ENCODE measurements around the gene UBE2Z. TPM values are rescaled to one million over a fixed set of nuclear protein-coding genes. Genes with fewer than 3 reads are reported as not detected.

The UBE2Z gene
- total RNA-seq, 1 experiment from 2014 or later: 65.1 TPM

DNA sequence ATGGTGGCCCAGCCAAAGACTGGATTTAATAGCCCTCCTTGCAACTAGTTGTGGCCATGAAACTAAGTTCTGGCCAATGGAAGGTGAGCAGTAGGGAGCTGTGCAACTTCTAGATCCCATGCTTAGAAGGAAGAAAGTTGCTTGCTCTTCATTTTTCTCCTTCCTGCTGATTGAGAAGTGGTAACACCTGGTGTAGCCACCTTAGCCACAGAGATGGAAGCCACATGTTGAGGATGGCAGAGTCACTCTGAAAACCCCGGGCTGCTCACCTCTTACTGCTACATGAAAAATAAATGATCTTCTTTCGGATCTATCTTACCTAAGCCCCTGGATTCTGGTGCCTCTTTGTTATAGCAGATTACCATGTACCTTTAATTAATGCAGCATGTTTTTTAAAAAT is 25.9 kb upstream of the UBE2Z start:
- H3K36me3 Mint-ChIP-seq: no peaks in the 10 kb centered on the region
- no peaks in the 10 kb centered on the region for H3K9me3 Mint-ChIP-seq
- DNase-seq (ENCODE audit: low spot score) (no peak), ATAC-seq (no peak)
- no peak overlapping the region for H3K27ac Mint-ChIP-seq
- POLR2A ChIA-PET: no interaction called here
- no peaks in the 10 kb centered on the region for H3K27me3 Mint-ChIP-seq (ENCODE audit: low read depth)
- TF ChIP-seq, protein P1, sequence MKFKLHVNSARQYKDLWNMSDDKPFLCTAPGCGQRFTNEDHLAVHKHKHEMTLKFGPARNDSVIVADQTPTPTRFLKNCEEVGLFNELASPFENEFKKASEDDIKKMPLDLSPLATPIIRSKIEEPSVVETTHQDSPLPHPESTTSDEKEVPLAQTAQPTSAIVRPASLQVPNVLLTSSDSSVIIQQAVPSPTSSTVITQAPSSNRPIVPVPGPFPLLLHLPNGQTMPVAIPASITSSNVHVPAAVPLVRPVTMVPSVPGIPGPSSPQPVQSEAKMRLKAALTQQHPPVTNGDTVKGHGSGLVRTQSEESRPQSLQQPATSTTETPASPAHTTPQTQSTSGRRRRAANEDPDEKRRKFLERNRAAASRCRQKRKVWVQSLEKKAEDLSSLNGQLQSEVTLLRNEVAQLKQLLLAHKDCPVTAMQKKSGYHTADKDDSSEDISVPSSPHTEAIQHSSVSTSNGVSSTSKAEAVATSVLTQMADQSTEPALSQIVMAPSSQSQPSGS (CRISPR knock-in tag; IDR thresholded peaks at IDR 0.05; ENCODE audit: borderline replicate concordance, low read depth): no peak
- TF ChIP-seq EMX1 (CRISPR knock-in tag; IDR thresholded peaks at IDR 0.05): no peak
- TF ChIP-seq, protein P2, sequence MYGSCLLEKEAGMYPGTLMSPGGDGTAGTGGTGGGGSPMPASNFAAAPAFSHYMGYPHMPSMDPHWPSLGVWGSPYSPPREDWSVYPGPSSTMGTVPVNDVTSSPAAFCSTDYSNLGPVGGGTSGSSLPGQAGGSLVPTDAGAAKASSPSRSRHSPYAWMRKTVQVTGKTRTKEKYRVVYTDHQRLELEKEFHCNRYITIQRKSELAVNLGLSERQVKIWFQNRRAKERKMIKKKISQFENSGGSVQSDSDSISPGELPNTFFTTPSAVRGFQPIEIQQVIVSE (CRISPR knock-in tag; IDR thresholded peaks at IDR 0.05; ENCODE audit: borderline replicate concordance): no peak
- TF ChIP-seq, protein P3, sequence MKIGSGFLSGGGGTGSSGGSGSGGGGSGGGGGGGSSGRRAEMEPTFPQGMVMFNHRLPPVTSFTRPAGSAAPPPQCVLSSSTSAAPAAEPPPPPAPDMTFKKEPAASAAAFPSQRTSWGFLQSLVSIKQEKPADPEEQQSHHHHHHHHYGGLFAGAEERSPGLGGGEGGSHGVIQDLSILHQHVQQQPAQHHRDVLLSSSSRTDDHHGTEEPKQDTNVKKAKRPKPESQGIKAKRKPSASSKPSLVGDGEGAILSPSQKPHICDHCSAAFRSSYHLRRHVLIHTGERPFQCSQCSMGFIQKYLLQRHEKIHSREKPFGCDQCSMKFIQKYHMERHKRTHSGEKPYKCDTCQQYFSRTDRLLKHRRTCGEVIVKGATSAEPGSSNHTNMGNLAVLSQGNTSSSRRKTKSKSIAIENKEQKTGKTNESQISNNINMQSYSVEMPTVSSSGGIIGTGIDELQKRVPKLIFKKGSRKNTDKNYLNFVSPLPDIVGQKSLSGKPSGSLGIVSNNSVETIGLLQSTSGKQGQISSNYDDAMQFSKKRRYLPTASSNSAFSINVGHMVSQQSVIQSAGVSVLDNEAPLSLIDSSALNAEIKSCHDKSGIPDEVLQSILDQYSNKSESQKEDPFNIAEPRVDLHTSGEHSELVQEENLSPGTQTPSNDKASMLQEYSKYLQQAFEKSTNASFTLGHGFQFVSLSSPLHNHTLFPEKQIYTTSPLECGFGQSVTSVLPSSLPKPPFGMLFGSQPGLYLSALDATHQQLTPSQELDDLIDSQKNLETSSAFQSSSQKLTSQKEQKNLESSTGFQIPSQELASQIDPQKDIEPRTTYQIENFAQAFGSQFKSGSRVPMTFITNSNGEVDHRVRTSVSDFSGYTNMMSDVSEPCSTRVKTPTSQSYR (CRISPR knock-in tag; IDR thresholded peaks at IDR 0.05): no peak
- TF ChIP-seq, protein P4, sequence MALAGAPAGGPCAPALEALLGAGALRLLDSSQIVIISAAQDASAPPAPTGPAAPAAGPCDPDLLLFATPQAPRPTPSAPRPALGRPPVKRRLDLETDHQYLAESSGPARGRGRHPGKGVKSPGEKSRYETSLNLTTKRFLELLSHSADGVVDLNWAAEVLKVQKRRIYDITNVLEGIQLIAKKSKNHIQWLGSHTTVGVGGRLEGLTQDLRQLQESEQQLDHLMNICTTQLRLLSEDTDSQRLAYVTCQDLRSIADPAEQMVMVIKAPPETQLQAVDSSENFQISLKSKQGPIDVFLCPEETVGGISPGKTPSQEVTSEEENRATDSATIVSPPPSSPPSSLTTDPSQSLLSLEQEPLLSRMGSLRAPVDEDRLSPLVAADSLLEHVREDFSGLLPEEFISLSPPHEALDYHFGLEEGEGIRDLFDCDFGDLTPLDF (CRISPR knock-in tag; IDR thresholded peaks at IDR 0.05): no peak
- CTCF ChIA-PET: interaction anchor here (0.6 to 7.6 kb wide), 5 partner anchors 10 to 204 kb away, joined by 3 to 355 read pairs (median 8); partner anchors contain the start of genes ATP5MC1 and TTLL6
- H3K4me1 Mint-ChIP-seq: peaks cover 8% of the 10 kb centered on the region; the same call in 1 of the 2 replicates
- no peak overlapping the region for H3K4me3 Mint-ChIP-seq

DNA sequence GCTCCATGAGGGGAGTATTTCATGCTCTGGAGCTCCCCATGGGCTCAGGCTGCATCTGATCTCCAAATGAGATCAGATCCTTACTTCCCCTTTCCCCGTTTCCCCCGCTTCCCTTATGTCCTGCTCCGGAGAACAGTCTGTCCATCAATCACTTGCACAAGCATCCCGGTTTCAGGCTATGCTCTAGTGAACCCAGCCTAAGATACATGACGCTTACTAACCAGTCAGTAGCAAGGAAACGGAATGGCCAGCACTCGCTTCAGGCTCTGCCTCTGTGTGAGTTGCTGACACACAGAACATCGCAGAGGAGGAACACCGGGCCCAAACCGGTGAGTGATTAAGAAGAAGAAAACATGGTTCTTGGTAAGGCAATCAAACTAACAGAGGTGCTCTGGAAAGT is 25.0 kb upstream of the UBE2Z start:
- H3K9me3 Mint-ChIP-seq: no peaks in the 10 kb centered on the region
- no peaks in the 10 kb centered on the region for H3K36me3 Mint-ChIP-seq
- H3K27me3 Mint-ChIP-seq (ENCODE audit: low read depth): no peaks in the 10 kb centered on the region
- CTCF ChIA-PET: interaction anchor here (1.6 to 7.6 kb wide), 6 partner anchors 10 to 212 kb away, joined by 3 to 355 read pairs (median 16); partner anchors contain the start of genes ATP5MC1 and TTLL6
- ATAC-seq (no peak), DNase-seq (ENCODE audit: low spot score) (no peak)
- no peak overlapping the region for H3K4me3 Mint-ChIP-seq
- H3K4me1 Mint-ChIP-seq: peaks cover 8% of the 10 kb centered on the region; the same call in 1 of the 2 replicates
- POLR2A ChIA-PET: interaction anchor here (0.6 kb wide), 1 partner anchor 11 kb away, joined by 3 read pairs; no protein-coding TSS in a partner anchor
- peak overlapping the region; percentile 50; the same call in 1 of the 2 replicates for H3K27ac Mint-ChIP-seq
- TF ChIP-seq ZNF396 (CRISPR knock-in tag; IDR thresholded peaks at IDR 0.05; ENCODE audit: borderline replicate concordance) (no peak), TEAD4 (CRISPR knock-in tag; IDR thresholded peaks at IDR 0.05) (no peak), NFYB (CRISPR knock-in tag; conservative IDR thresholded peaks at IDR 0.05; ENCODE audit: low read depth) (no peak), EMX1 (CRISPR knock-in tag; IDR thresholded peaks at IDR 0.05) (no peak), NR3C1 (CRISPR knock-in tag; conservative IDR thresholded peaks at IDR 0.05; ENCODE audit: low read depth) (no peak), FOXP1 (CRISPR knock-in tag; IDR thresholded peaks at IDR 0.05; ENCODE audit: borderline replicate concordance) (no peak), ZNF219 (CRISPR knock-in tag; IDR thresholded peaks at IDR 0.05; ENCODE audit: borderline replicate concordance) (no peak), ZNF121 (CRISPR knock-in tag; IDR thresholded peaks at IDR 0.05) (no peak), GABPB1 (CRISPR knock-in tag; IDR thresholded peaks at IDR 0.05) (no peak), ZBTB21 (CRISPR knock-in tag; IDR thresholded peaks at IDR 0.05; ENCODE audit: borderline replicate concordance) (no peak)
- TF ChIP-seq, protein P5, sequence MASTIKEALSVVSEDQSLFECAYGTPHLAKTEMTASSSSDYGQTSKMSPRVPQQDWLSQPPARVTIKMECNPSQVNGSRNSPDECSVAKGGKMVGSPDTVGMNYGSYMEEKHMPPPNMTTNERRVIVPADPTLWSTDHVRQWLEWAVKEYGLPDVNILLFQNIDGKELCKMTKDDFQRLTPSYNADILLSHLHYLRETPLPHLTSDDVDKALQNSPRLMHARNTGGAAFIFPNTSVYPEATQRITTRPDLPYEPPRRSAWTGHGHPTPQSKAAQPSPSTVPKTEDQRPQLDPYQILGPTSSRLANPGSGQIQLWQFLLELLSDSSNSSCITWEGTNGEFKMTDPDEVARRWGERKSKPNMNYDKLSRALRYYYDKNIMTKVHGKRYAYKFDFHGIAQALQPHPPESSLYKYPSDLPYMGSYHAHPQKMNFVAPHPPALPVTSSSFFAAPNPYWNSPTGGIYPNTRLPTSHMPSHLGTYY (CRISPR knock-in tag; IDR thresholded peaks at IDR 0.05): no peak
- TF ChIP-seq, protein P6, sequence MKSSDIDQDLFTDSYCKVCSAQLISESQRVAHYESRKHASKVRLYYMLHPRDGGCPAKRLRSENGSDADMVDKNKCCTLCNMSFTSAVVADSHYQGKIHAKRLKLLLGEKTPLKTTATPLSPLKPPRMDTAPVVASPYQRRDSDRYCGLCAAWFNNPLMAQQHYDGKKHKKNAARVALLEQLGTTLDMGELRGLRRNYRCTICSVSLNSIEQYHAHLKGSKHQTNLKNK (CRISPR knock-in tag; IDR thresholded peaks at IDR 0.05): no peak
- TF ChIP-seq, protein P7, sequence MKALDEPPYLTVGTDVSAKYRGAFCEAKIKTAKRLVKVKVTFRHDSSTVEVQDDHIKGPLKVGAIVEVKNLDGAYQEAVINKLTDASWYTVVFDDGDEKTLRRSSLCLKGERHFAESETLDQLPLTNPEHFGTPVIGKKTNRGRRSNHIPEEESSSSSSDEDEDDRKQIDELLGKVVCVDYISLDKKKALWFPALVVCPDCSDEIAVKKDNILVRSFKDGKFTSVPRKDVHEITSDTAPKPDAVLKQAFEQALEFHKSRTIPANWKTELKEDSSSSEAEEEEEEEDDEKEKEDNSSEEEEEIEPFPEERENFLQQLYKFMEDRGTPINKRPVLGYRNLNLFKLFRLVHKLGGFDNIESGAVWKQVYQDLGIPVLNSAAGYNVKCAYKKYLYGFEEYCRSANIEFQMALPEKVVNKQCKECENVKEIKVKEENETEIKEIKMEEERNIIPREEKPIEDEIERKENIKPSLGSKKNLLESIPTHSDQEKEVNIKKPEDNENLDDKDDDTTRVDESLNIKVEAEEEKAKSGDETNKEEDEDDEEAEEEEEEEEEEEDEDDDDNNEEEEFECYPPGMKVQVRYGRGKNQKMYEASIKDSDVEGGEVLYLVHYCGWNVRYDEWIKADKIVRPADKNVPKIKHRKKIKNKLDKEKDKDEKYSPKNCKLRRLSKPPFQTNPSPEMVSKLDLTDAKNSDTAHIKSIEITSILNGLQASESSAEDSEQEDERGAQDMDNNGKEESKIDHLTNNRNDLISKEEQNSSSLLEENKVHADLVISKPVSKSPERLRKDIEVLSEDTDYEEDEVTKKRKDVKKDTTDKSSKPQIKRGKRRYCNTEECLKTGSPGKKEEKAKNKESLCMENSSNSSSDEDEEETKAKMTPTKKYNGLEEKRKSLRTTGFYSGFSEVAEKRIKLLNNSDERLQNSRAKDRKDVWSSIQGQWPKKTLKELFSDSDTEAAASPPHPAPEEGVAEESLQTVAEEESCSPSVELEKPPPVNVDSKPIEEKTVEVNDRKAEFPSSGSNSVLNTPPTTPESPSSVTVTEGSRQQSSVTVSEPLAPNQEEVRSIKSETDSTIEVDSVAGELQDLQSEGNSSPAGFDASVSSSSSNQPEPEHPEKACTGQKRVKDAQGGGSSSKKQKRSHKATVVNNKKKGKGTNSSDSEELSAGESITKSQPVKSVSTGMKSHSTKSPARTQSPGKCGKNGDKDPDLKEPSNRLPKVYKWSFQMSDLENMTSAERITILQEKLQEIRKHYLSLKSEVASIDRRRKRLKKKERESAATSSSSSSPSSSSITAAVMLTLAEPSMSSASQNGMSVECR (CRISPR knock-in tag; IDR thresholded peaks at IDR 0.05; ENCODE audit: borderline replicate concordance): no peak
- TF ChIP-seq, protein P8, sequence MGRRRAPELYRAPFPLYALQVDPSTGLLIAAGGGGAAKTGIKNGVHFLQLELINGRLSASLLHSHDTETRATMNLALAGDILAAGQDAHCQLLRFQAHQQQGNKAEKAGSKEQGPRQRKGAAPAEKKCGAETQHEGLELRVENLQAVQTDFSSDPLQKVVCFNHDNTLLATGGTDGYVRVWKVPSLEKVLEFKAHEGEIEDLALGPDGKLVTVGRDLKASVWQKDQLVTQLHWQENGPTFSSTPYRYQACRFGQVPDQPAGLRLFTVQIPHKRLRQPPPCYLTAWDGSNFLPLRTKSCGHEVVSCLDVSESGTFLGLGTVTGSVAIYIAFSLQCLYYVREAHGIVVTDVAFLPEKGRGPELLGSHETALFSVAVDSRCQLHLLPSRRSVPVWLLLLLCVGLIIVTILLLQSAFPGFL (CRISPR knock-in tag; IDR thresholded peaks at IDR 0.05; ENCODE audit: borderline replicate concordance): no peak
- TF ChIP-seq, protein P9, sequence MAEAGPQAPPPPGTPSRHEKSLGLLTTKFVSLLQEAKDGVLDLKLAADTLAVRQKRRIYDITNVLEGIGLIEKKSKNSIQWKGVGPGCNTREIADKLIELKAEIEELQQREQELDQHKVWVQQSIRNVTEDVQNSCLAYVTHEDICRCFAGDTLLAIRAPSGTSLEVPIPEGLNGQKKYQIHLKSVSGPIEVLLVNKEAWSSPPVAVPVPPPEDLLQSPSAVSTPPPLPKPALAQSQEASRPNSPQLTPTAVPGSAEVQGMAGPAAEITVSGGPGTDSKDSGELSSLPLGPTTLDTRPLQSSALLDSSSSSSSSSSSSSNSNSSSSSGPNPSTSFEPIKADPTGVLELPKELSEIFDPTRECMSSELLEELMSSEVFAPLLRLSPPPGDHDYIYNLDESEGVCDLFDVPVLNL (CRISPR knock-in tag; IDR thresholded peaks at IDR 0.05; ENCODE audit: borderline replicate concordance, low read depth): no peak

Data from WTC11 (cell line).